Mucosa of descending colon (tissue), 3 donors: ENCODE measurements around the gene HNRNPA3. TPM values are rescaled to one million over a fixed set of nuclear protein-coding genes. Genes with fewer than 3 reads are reported as not detected.

ENCODE experiments used
- ATAC-seq: fragments of 200-7000 bp; cut with Tn5 transposase; one replicate; pipeline ENCODE4 v1.9.1; 2020; ENCODE audit warnings: mild to moderate bottlenecking, moderate library complexity
- DNase-seq, 3 donors: peaks; one replicate each; pipeline ENCODE4 v3.0.0-alpha.2; 2020
- H3K36me3 ChIP-seq: fragments of 200-600 bp; one replicate; pipeline ENCODE4 v1.8.0; 2021; ENCODE audit warnings: low read depth, mild to moderate bottlenecking
- H3K4me1 ChIP-seq: fragments of 200-600 bp; one replicate; pipeline ENCODE4 v1.8.0; 2021; ENCODE audit warnings: low read depth, mild to moderate bottlenecking
- H3K4me3 ChIP-seq: fragments of 200-600 bp; one replicate; pipeline ENCODE4 v1.8.0; 2021; ENCODE audit warnings: mild to moderate bottlenecking
- H3K9me3 ChIP-seq: fragments of 200-600 bp; one replicate; pipeline ENCODE4 v1.8.0; 2021; ENCODE audit warnings: mild to moderate bottlenecking
- CTCF ChIP-seq: fragments of 200-600 bp; IDR thresholded peaks from one replicate; pipeline ENCODE4 v1.8.0; 2022; ENCODE audit warnings: antibody characterized with exemption, mild to moderate bottlenecking
- intact Hi-C, 2 donors: fragments of 100-400 bp; cut with DNase I in 1 of 2; cut with micrococcal nuclease in 1 of 2; formaldehyde crosslinking; loops; one replicate each; pipeline versions ENCODE4 v1.11.0 to v1.11.1; 2022; cut with DNase I, micrococcal nuclease
- total RNA-seq, 3 donors: library from RNA; stranded (reverse); fragmentation: NEBNext Ultra II Directional in 2 of 3; extraction: Animal tissue kit (Norgen Biotek cat#: 25700) in 2 of 3; gene quantifications; one replicate each; pipeline versions ENCODE4 v1.2.1 to v1.2.4, GENCODE V29; 2021 to 2023
- donor health status: DM: no; HTN: no; CAD: no; lungs with moderate emphysema.
- donor health status: DM: no; HTN: no; CAD: no.
- donor health status: DM: no; HTN: yes; CAD: no.

Gene HNRNPA3
- total RNA-seq, 3 donors from 2014 or later: 133 to 169 (median 151) TPM

GRCh38 chr2:177239932-177240630 is 27.5 kb downstream of the HNRNPA3 start:
- TF ChIP-seq CTCF: no peak
- peak in 1 of 3 donors; percentile 73 for DNase-seq
- intact Hi-C loops: no loop called here
- H3K36me3 ChIP-seq: no peaks in the 10 kb centered on the region
- no peak overlapping the region for H3K4me3 ChIP-seq
- H3K9me3 ChIP-seq: no peaks in the 10 kb centered on the region
- peak; percentile 94 for ATAC-seq
- peaks cover 60% of the 10 kb centered on the region for H3K4me1 ChIP-seq

- DNase-seq: no peak
- intact Hi-C loops: no loop called here
- no peak for ATAC-seq
- TF ChIP-seq CTCF: no peak
- H3K4me1 ChIP-seq: peaks cover 77% of the 10 kb centered on the region
- no peaks in the 10 kb centered on the region for H3K36me3 ChIP-seq
- H3K4me3 ChIP-seq: no peak overlapping the region
- no peaks in the 10 kb centered on the region for H3K9me3 ChIP-seq
These were observed 29.1 kb downstream of the HNRNPA3 start for GRCh38 chr2:177241711-177242120.

GRCh38 chr2:177242121-177242987 is 29.8 kb downstream of the HNRNPA3 start:
- intact Hi-C loops: no loop called here
- no peak for DNase-seq
- peaks cover 83% of the 10 kb centered on the region for H3K4me1 ChIP-seq

GRCh38 chr2:177243073-177243472 is 30.5 kb downstream of the HNRNPA3 start:
- no peak for TF ChIP-seq CTCF
- Histone ChIP-seq H3K36me3 (no peaks in the 10 kb centered on the region), H3K4me3 (no peak overlapping the region), H3K9me3 (no peaks in the 10 kb centered on the region), H3K4me1 (peaks cover 83% of the 10 kb centered on the region)
- ATAC-seq (no peak), DNase-seq (no peak)
- intact Hi-C loops: no loop called here

More at GRCh38 chr2:177242121-177242987, 29.8 kb downstream of the HNRNPA3 start:
- no peaks in the 10 kb centered on the region for H3K36me3 ChIP-seq
- TF ChIP-seq CTCF: no peak
- H3K4me3 ChIP-seq: no peak overlapping the region
- H3K9me3 ChIP-seq: no peaks in the 10 kb centered on the region
- ATAC-seq: peak; percentile 69

- no peak for ATAC-seq
- no peak for DNase-seq
- H3K4me3 ChIP-seq: no peak overlapping the region
- H3K9me3 ChIP-seq: no peaks in the 10 kb centered on the region
- H3K4me1 ChIP-seq: peaks cover 80% of the 10 kb centered on the region
- H3K36me3 ChIP-seq: no peaks in the 10 kb centered on the region
- TF ChIP-seq CTCF: no peak
- intact Hi-C loops: no loop called here
These were observed 30.9 kb downstream of the HNRNPA3 start for GRCh38 chr2:177243476-177243875.
